CD4-positive, alpha-beta T cell treated with Interleukin-21 for 1 hour (primary cell): ENCODE measurements around the gene CHST6.
"Not testable (repeated sequence)": the region's sequence is repeated elsewhere in the genome, so short reads cannot be mapped to it uniquely, and the experiment has no call there.

ENCODE experiments used
- DNase-seq: peaks from one replicate; pipeline ENCODE4 v3.0.0-alpha.2; 2020

CHST6 gene

GRCh38 chr16:75502916-75503605, 7.8 kb upstream of the CHST6 start:
- DNase-seq, result no peak

DNA sequence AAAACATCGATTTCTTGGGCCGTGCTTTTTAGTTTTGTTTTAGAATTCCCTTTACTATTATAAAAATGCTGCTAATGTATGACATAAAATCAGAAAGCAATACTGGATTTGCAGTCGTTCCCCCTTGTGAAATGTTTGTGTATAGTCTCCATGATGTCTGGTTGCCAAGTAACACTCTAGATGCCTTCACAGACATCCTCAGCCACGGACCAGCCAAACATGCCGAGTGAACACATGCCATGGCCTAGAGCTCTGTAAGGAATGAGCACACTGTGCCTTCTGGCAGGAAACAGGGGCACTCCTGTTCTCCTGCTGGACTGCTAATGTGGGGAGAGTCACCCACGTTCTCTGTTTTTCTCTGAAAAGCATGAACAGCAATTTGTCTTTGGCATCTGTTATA, 6.6 kb upstream of the CHST6 start:
- DNase-seq, result not testable (repeated sequence)

- no peak for DNase-seq
Observed at GRCh38 chr16:75501359-75501758, 6.1 kb upstream of the CHST6 start.

DNA sequence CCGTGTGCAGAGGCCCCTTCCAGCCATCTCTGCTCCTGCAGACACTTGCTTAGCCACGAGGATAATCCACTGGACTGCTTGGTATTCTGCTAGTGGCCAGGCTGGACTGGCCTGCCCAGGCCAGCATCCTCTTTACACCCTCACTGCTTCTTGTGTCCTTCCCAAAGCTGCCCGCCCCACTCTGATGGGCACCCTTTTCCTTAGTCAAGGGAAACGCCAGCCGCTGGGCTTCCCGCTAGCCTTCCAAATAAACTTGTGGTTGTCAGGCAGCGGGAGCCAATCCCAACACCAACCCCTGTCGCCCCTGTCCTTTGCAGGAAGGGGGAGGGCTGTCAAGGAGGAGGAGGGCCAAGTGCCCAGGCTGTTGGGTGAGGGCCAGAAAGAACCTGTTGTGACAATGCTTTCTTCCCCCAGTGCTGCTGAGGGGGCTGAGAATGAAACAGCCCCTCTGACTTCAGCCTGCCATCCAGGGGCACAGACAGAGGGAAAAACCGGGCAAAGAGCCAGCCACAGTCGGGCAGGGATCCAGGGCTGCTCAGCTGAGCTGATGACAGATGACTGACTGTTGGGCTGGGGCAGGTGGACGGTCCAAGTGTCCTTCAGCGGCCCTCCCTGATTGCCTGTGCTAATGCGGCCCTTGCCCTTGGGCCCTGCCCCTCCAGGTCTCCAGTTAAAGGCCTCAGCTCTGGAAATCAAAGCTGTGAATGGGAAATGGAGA, 3.5 kb upstream of the CHST6 start:
- not testable (repeated sequence) for DNase-seq

DNA sequence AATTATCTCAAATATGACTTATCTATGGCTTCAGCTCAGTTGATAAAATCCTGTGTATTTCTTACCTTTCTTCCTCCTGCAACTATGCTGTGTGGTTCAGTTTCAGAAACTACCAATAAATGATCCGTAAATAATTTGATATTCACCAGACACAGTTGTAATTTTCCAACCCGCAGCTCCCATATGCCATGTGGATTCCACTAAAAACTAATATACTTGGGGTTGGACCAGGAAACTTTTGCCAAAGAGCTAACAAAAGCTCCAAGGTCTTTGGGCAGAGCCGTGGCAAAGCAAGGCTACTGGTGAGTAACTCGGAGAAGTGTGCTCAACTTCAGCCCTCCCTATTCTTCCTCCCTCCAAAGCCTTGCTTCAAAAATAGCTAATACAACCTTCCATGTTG, 2.3 kb upstream of the CHST6 start:
- DNase-seq, result no peak

GRCh38 chr16:75494661-75495075, 573 bp downstream of the CHST6 start:
- DNase-seq, result no peak

- DNase-seq, result no peak
Observed at GRCh38 chr16:75494184-75494583, 1.1 kb downstream of the CHST6 start.

GRCh38 chr16:75491876-75492275, 3.4 kb downstream of the CHST6 start:
- no peak for DNase-seq

DNA sequence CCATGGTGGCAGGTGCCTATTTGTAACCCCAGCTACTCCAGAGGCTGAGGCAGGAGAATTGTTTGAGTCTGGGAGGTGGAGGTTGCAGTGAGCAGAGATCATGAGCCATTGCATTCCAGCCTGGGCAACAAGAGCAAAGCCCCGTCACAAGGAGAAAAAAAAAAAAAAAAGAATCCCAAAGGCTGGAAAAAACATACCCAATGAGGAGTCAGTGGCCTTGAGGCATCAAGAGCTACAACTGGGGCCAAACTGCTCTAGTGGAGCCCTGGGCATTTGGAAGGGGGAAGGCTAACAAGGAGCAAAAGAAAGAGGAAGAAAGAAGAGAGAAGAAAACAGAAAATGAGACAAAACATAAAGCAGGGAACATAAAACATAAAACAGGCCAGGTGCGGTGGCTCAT, 6.9 kb downstream of the CHST6 start:
- DNase-seq, result no peak

DNA sequence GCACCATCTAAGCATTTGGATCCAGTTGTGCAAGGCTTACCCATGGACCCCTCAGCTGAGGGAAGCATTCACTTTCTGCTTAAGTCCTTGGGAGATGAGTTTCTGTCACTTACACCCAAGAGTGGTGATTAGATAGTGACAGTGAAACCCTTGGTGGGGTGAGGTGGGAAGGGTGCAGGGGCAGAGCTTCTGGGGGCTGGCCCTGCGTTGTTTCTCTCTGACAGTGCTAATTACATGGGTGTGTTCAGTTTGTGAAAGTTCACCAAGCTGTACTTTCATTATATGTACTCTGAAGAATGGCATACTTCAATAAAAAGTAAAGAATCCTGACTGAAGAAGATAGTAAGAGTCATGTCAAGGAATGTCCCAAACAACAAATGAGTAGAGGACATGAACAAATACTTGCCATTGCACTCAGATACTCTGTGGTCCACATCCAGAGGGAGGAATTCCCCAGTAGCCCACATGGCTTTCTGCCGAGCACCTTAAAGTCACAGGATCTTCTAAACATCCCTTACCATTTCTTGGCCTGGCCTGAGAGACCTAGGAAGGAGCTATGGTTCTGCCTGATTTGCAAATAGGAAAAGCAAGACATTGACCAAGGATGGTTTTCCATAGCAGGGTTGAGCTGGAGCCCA, 8.4 kb downstream of the CHST6 start:
- DNase-seq, result no peak

DNA sequence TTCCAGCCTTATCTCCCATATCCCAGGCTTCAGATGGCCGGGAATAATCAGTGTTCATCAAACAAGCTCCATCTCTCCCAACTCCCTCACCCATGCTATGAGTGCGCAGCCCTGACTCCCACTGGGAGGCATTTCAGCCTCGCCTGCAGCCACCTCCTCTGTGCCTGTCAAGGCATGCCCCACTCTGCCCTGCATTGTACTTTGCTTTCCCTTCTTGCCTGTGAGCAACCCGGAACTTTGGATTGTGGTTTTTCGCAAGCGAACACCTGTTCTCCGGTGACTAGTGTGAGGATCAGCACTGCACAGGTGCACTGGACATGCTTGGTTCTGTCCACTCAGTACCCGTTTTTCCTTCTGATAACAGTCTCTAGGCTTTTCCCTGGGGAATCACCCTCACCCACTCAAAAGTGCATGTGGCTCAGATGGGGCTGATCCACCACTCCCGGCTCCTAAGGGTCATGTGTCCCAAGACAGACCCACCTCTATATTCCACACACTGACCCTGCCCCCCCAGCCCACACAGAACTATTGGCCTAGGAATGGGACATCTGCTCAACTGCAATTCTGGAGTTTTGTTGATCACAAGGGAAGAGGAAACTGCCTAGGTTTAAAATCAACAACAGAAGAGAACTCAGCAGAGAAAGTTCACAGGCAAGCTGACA, 9.1 kb downstream of the CHST6 start:
- no peak for DNase-seq

DNA sequence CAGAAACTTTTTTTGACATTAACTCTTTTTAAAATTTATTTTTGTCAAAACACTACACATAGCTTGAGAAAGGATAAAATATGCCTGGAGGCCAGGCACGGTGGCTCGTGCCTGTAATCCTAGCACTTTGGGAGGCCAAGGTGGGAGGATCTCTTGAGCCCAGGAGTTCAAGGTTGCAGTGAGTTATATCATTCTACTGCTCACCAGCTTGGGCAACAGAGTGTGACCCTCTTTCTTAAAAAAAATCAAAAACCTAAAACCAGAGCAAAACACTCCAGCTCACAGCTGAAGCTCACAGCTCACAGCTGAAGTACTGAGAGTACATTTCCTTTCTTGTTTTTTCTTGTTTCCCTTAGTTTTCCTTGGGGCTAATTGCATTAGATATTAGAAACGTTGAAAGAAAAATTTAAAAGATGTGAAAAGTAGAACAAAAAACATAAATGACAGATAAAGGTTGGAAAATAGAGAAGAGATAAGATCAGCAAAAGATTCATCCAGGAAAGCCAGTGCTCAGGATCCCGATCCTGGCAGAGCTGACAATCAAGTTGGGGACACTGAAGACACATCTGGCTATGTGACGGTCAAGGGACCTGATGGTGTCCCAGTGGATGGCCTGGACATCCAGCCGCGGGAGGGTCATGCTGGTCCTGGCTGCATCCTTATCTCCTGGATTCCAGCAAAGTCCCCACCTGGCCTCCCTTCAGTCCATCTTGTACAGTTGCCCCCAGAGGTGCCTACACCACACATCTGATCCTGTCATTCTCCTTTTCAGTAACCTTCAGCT, 9.8 kb downstream of the CHST6 start:
- DNase-seq, result no peak

DNA sequence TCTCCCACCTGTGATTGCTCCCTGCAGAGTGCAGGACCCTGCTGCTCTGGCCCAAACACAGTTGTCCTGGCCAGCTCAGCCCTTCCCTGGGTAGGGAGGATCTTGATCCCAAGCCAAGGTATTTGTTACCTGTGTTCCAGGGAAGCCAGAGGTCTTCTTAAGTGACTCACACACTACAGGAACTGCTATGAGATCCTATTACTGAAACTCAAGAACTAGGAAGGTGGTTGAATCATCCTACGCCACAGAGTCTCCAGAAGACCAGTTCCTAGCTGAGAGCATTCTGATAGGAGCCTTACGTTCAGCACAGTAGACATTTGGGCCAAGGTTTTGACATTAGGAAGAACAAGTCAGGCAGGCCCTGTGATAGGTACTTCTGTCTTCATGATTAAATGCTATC, 12.0 kb downstream of the CHST6 start:
- DNase-seq, result no peak

DNA sequence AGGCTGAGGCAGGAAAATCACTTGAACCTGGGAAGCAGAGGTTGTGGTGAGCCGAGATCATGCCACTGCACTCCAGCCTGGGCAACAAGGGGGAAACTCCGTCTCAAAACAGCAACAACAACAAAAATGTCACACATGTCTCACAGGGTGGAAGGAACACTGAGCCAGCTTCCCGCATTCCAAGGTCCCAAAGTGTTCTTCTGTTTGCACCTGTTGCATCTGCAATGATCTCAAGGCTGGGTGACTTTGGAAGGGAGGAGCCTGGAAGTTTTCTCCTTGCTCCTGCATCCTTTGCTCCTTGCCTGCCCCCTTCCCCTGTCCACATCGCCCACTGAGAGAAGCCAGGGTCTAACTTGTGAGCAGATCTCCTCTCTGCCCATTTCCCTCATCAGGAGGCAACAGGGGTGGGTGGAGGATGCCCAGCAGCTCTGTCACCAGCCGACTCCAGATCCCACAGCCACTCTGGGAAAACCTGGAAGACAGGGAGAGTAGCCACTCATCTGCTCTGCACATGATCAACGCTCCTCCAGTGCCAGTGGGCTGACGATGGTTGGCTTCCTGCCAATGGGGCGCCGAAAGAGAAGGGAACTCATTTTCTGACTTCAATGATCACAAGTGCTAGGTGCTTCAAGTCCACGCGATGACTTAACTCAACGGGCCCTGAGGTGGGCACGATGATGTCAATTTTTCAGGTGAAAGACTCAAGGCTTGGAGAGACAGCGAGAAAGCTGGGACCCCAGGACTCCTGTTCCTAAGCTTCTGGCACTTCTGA, 12.6 kb downstream of the CHST6 start:
- no peak for DNase-seq

DNA sequence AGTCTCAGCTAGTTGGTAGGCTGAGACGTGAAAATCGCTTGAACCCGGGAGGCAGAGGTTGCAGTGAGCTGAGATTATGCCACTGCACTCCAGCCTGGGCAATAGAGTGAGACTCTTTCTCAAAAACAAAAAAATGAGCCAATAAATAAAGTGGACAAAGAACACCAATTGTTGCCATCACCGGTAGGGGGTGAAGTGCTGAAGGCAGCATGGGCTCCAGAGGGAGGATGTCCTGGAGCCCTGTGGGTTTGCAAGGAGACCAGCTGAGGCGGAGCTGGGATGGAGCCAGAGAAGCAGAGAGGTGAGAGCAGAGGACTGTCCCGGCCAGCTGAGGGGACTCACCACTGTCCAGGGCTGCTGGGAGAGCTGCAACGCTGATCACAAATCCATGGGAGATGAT, 13.8 kb downstream of the CHST6 start:
- no peak for DNase-seq

GRCh38 chr16:75479421-75479990, 15.7 kb downstream of the CHST6 start:
- no peak for DNase-seq

- DNase-seq, result no peak
Observed at GRCh38 chr16:75478480-75479345, 16.5 kb downstream of the CHST6 start.

DNA sequence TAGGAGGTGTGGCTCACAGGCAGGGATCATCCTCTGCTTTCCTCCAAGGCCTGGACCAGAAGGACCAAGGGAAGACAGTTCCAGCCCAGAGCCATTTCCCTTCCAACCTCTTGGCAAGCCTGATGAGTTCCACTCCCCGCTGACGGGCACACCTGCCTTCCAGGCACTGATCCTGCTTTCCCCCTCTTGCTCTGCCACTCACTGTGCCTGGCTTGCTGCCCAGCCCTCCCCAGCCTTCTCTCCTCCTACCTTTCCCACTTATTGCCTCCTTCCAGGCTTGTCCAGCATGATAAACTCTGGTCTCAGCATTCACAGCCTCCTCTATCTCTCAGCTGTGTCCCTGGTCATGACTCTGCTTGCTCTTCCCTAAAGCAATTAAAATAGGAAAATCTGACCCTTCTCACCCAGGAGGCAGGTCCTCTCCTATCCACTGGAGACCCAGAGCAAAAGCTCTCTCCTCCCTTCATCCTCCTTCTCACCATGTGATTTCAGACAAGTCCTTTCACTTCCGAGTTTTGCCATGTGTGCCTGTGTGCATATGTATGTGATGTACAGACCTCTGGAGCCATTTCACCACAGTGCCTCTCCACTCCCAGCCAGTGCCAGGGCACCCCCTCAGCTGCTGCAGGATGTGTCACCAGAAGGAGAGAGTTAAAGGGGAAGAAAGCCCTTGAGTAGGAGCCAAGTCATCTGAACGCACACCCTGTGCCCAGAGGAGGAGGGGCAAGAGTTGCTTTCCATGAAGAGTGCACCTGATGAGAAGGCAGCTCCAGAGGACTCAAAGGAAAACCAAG, 17.4 kb downstream of the CHST6 start:
- no peak for DNase-seq

GRCh38 chr16:75476817-75477216, 18.4 kb downstream of the CHST6 start:
- DNase-seq, result no peak

GRCh38 chr16:75475420-75475847, 19.8 kb downstream of the CHST6 start:
- DNase-seq, result no peak
